Muscle of leg (tissue), 11 donors: ENCODE data around the gene NR3C2. TPM values are rescaled to one million over a fixed set of nuclear protein-coding genes. Genes with fewer than 3 reads are reported as not detected.

Experiments
- DNase-seq: peaks from one replicate; pipeline ENCODE4 v3.0.0; 2013
- H3K27ac ChIP-seq: one replicate; pipeline ENCODE4 v1.5.1; 2013; ENCODE audit warnings: mild to moderate bottlenecking, low read length, control low read depth
- H3K27me3 ChIP-seq: one replicate; pipeline ENCODE4 v1.6.1; 2013; ENCODE audit warnings: low read length; ENCODE audit not compliant: control insufficient read depth, insufficient read depth
- H3K36me3 ChIP-seq: one replicate; pipeline ENCODE4 v1.6.1; 2013; ENCODE audit warnings: low read length; ENCODE audit not compliant: control insufficient read depth, insufficient read depth
- H3K4me1 ChIP-seq: one replicate; pipeline ENCODE4 v1.6.1; 2013; ENCODE audit warnings: low read length; ENCODE audit not compliant: control insufficient read depth, insufficient read depth
- H3K4me3 ChIP-seq: one replicate; pipeline ENCODE4 v1.5.1; 2013; ENCODE audit warnings: low read length, control low read depth
- H3K9me3 ChIP-seq: replicated peaks from 2 replicates; pipeline ENCODE4 v1.6.1; 2013; ENCODE audit warnings: low read depth, low read length; ENCODE audit not compliant: control insufficient read depth
- WGBS: methylation state at CpG from one replicate; pipeline ENCODE4 v1.1.5; 2013; ENCODE audit warnings: missing lambda C conversion rate; ENCODE audit not compliant: insufficient coverage; 5-methylcytosine and 5-hydroxymethylcytosine counted together
- polyA plus RNA-seq, 8 donors: library from polyadenylated mRNA; unstranded; fragments of 120-200 nt; gene quantifications; one replicate each; pipeline versions ENCODE4 v1.2.1 to v1.2.3, GENCODE V29; 2013; ENCODE audit warnings: inconsistent platforms in 1 of 8, low replicate concordance in 1 of 8; ENCODE audit not compliant: insufficient read length in 8 of 8, insufficient read depth in 1 of 8
- total RNA-seq: library from RNA; stranded (reverse); fragments of 120-200 nt; gene quantifications from one replicate; pipeline ENCODE4 v1.2.4, GENCODE V29; 2013

NR3C2 gene
- total and polyA plus RNA-seq, 9 donors: 9.2 to 14.7 (median 12.2) TPM

- Histone ChIP-seq H3K27me3 (no peaks in the 10 kb centered on the region), H3K36me3 (no peaks in the 10 kb centered on the region), H3K27ac (no peak overlapping the region), H3K9me3 (no peaks in the 10 kb centered on the region), H3K4me3 (no peak overlapping the region), H3K4me1 (no peaks in the 10 kb centered on the region)
- no CpG with 5 or more reads among the region's 3 CpGs for WGBS
- DNase-seq: no peak
Measured at GRCh38 chr4:148238086-148238485, 204.1 kb downstream of the NR3C2 start.

GRCh38 chr4:148235809-148236208 is 206.4 kb downstream of the NR3C2 start:
- Histone ChIP-seq H3K9me3 (peaks cover 4% of the 10 kb centered on the region), H3K27me3 (no peaks in the 10 kb centered on the region), H3K4me3 (no peak overlapping the region), H3K4me1 (no peaks in the 10 kb centered on the region), H3K36me3 (no peaks in the 10 kb centered on the region), H3K27ac (no peak overlapping the region)
- WGBS: no CpG with 5 or more reads among the region's 3 CpGs
- DNase-seq: no peak

GRCh38 chr4:148229798-148230197 is 212.4 kb downstream of the NR3C2 start:
- Histone ChIP-seq H3K36me3 (no peaks in the 10 kb centered on the region), H3K4me1 (no peaks in the 10 kb centered on the region), H3K4me3 (no peak overlapping the region), H3K9me3 (peaks cover 4% of the 10 kb centered on the region), H3K27me3 (no peaks in the 10 kb centered on the region), H3K27ac (no peak overlapping the region)
- WGBS: no CpG with 5 or more reads among the region's 1 CpG
- DNase-seq: no peak

GRCh38 chr4:148229028-148229427 is 213.2 kb downstream of the NR3C2 start:
- H3K27ac ChIP-seq: no peak overlapping the region
- 94% methylated on average over 3 of the region's 4 CpGs for WGBS
- no peaks in the 10 kb centered on the region for H3K27me3 ChIP-seq
- no peaks in the 10 kb centered on the region for H3K4me1 ChIP-seq
- H3K9me3 ChIP-seq: peaks cover 4% of the 10 kb centered on the region
- H3K36me3 ChIP-seq: no peaks in the 10 kb centered on the region
- no peak overlapping the region for H3K4me3 ChIP-seq
- no peak for DNase-seq

- Histone ChIP-seq H3K27me3 (no peaks in the 10 kb centered on the region), H3K4me3 (no peak overlapping the region), H3K4me1 (no peaks in the 10 kb centered on the region), H3K36me3 (no peaks in the 10 kb centered on the region), H3K27ac (no peak overlapping the region), H3K9me3 (peaks cover 1% of the 10 kb centered on the region)
- 88% methylated on average over 1 of the region's 5 CpGs for WGBS
- no peak for DNase-seq
Measured at GRCh38 chr4:148227147-148227546, 215.1 kb downstream of the NR3C2 start.

GRCh38 chr4:148226341-148226740 is 215.9 kb downstream of the NR3C2 start:
- H3K27me3 ChIP-seq: no peaks in the 10 kb centered on the region
- no peaks in the 10 kb centered on the region for H3K4me1 ChIP-seq
- no peaks in the 10 kb centered on the region for H3K36me3 ChIP-seq
- no peaks in the 10 kb centered on the region for H3K9me3 ChIP-seq
- no peak overlapping the region for H3K27ac ChIP-seq
- no peak overlapping the region for H3K4me3 ChIP-seq
- DNase-seq: no peak
- no CpG with 5 or more reads among the region's 1 CpG for WGBS

- H3K36me3 ChIP-seq: no peaks in the 10 kb centered on the region
- no peaks in the 10 kb centered on the region for H3K9me3 ChIP-seq
- no peak overlapping the region for H3K27ac ChIP-seq
- no peak overlapping the region for H3K4me3 ChIP-seq
- no peak for DNase-seq
- H3K27me3 ChIP-seq: no peaks in the 10 kb centered on the region
- H3K4me1 ChIP-seq: no peaks in the 10 kb centered on the region
- 60% methylated on average over 1 of the region's 1 CpG for WGBS
Measured at GRCh38 chr4:148225639-148226038, 216.6 kb downstream of the NR3C2 start.

GRCh38 chr4:148224476-148224875 is 217.7 kb downstream of the NR3C2 start:
- DNase-seq: no peak
- H3K36me3 ChIP-seq: no peaks in the 10 kb centered on the region
- no peaks in the 10 kb centered on the region for H3K27me3 ChIP-seq
- H3K9me3 ChIP-seq: no peaks in the 10 kb centered on the region
- WGBS: no CpG with 5 or more reads among the region's 3 CpGs
- H3K4me3 ChIP-seq: no peak overlapping the region
- no peaks in the 10 kb centered on the region for H3K4me1 ChIP-seq
- no peak overlapping the region for H3K27ac ChIP-seq

GRCh38 chr4:148222991-148223660 is 219.1 kb downstream of the NR3C2 start:
- no peak overlapping the region for H3K27ac ChIP-seq
- no CpG with 5 or more reads among the region's 8 CpGs for WGBS
- H3K36me3 ChIP-seq: no peaks in the 10 kb centered on the region
- no peak for DNase-seq
- H3K4me1 ChIP-seq: no peaks in the 10 kb centered on the region
- no peak overlapping the region for H3K4me3 ChIP-seq
- no peaks in the 10 kb centered on the region for H3K9me3 ChIP-seq
- no peaks in the 10 kb centered on the region for H3K27me3 ChIP-seq

GRCh38 chr4:148216866-148217814 is 225.1 kb downstream of the NR3C2 start:
- Histone ChIP-seq H3K27ac (no peak overlapping the region), H3K36me3 (no peaks in the 10 kb centered on the region), H3K4me3 (no peak overlapping the region), H3K9me3 (no peaks in the 10 kb centered on the region), H3K27me3 (no peaks in the 10 kb centered on the region), H3K4me1 (peaks cover 20% of the 10 kb centered on the region)
- 76% methylated on average over 2 of the region's 5 CpGs for WGBS
- no peak for DNase-seq
